Stimulated activated naive CD4-positive, alpha-beta T cell treated with Interleukin-2 at 50 U/mL for 16 hours (primary cell): ENCODE results near the gene ADAM21.
"Not testable (repeated sequence)": the region's sequence is repeated elsewhere in the genome, so short reads cannot be mapped to it uniquely, and the experiment has no call there.

ENCODE experiments used
- DNase-seq: peaks from one replicate; lab custom pipeline; 2025; lab: John Stamatoyannopoulos, UW

The ADAM21 gene

GRCh38 chr14:70477356-70478105, 25.6 kb downstream of the ADAM21 start:
- not testable (repeated sequence) for DNase-seq

DNA sequence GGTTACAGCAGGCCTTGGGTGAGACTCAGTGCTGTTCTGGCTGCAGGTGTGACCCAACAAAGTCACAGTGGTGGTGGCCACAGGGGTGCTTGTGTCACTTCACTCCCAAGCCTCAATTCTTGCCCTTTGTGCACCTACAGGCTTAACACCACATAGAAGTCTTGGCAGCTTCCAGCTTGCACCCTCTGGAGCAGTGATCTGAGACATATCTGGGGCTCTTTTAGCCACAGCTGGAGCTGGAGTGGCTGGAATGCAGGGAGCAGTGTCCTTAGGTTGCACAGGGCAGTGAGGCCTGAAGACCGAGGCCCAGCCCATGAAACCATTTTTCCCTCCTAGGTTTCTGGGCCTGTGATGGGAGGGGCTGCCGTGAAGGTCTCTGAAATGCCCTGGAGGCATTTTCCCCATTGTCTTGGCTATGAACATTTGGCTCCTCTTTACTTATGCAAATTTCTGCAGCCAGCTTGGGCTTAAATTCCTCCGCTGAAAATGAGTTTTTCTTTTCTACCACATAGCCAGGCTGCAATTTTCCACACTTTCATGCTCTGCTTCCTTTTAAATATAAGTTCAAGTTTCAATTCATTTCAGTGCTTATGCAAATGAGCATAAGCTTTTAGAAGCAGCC, 37.7 kb downstream of the ADAM21 start:
- DNase-seq = no peak

GRCh38 chr14:70498191-70498590, 46.2 kb downstream of the ADAM21 start:
- no peak for DNase-seq
